ENCODE measurements around the gene STK25.
"Not testable (repeated sequence)": the region's sequence is repeated elsewhere in the genome, so short reads cannot be mapped to it uniquely, and the experiment has no call there.

Gene STK25

DNA sequence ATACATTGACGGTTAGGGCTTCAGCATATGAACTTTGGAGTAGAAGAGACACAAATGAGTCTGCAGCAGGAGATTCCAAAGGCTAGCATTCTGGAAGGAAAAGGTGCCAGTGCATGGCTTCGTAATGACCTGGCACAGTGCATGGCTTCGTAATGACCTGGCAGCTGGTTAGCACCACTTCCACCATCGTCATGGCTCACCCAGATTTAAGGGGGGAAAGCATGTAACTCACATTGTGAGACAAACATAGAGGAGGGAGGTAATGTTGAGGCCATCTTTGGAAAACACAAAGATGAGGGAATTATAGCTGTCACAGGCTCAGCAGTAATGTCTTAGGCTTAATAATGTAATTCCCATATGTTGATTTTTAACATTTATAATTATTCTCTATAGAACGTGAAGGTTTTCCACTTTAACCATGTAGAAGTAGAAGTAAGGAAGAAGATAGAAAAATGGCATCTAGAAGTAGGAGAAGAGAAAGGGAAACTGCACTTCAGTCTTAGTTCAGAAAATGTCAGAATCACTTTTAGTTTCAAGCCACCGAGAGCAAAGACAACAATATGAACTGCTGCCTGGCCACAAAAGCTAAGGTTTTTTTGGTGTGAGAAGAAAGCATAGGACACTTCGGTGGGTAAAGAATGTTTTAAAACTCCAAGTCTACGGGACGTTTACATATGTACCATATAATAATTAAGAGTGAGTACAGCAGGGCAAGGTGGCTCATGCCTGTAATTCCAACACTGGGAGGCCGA is 6.8 kb upstream of the STK25 start:
- no peak for DNase-seq
- in situ Hi-C loops (cut with HindIII; ENCODE audit: low pct_ligation_motif_present, low pct_unique_long_range_greater_than_20kb, low sequenced_read_pairs) = no loop called here

DNA sequence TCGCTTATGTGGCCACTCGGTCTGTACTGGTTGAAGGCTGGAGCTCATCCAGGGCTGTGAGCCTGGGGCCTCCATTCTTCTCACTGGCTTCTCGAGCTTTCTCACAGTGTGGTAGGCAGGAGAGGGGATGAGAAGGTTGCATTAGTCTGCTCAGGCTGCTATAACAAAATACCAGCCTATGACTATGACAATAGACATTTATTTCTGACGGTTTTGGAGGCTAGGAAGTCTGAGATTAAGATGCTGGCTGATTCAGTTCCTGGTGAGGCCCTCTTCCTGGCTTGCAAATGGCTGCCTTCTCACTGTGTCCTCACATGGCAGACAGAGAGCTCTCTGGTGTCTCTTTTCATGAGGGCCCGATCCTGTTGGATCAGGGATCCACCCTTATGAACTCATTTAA is 6.2 kb upstream of the STK25 start:
- DNase-seq = no peak
- in situ Hi-C loops (cut with HindIII; ENCODE audit: low pct_ligation_motif_present, low pct_unique_long_range_greater_than_20kb, low sequenced_read_pairs) = no loop called here

DNA sequence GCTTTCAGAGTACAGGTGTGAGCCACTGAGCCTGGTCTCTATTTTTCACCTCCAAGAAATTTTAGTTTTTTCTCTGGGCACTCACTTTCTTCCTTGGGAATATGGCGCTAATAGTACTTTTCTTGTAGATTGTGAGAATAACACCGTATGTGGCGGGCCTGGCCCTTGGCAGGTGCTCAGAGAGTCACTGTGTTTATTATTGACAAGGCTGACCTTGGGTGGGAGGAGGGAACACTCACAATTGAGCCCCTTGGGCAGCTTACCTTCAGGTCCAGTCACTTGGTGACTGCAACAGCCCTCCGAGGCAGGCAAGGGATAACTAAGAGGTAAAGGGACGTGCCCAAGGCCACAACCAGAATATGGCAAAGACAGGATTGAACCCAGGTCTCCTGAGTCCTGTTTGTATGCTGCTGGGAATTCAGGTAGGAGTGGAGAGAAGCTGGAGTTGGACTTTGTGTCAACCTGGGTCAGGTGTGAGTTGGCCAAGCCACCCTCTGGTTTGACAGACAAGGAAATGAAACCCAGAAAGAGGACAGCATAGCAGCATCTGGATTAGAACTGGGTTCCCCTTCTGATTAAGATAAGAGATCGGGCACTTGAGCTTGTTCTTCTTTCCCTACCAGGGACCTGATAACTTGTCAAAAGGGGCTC is 2.8 kb upstream of the STK25 start:
- DNase-seq = no peak

DNA sequence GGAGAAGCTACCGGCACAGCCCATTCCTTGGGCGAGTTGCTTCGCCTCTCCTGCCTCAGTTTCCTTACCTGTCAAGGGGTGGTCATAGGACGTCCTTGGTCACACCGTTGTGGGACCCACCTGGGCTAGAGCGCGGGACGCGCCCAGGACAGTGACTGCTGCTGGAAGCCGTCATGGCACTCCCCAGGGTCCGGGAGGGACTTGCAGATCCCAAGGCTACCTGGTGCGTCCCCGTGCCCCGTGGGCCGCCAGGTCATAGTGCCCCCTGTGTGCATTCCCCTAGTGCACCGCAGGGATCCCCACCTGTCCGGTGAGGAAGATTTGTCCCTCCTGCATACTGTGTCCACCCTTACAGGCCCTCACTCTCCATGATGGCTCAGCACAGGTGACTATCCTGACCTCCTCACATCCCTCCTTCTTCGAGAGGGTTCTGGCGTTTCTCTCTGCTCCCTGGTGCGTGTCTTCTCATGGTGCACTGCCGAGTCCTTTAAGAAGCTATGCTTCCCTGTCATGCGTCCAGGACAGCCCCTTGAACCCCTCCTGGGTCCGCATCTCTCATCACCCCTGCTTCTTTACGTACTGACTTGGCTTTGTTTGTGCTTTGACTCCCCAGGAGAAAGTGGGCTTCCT is 886 bp upstream of the STK25 start:
- in situ Hi-C loops (cut with HindIII; ENCODE audit: low pct_ligation_motif_present, low pct_unique_long_range_greater_than_20kb, low sequenced_read_pairs) = no loop called here
- DNase-seq = no peak

More for the DNA sequence above, 2.8 kb upstream of the STK25 start:
- in situ Hi-C loops (cut with HindIII; ENCODE audit: low pct_ligation_motif_present, low pct_unique_long_range_greater_than_20kb, low sequenced_read_pairs) = no loop called here

DNA sequence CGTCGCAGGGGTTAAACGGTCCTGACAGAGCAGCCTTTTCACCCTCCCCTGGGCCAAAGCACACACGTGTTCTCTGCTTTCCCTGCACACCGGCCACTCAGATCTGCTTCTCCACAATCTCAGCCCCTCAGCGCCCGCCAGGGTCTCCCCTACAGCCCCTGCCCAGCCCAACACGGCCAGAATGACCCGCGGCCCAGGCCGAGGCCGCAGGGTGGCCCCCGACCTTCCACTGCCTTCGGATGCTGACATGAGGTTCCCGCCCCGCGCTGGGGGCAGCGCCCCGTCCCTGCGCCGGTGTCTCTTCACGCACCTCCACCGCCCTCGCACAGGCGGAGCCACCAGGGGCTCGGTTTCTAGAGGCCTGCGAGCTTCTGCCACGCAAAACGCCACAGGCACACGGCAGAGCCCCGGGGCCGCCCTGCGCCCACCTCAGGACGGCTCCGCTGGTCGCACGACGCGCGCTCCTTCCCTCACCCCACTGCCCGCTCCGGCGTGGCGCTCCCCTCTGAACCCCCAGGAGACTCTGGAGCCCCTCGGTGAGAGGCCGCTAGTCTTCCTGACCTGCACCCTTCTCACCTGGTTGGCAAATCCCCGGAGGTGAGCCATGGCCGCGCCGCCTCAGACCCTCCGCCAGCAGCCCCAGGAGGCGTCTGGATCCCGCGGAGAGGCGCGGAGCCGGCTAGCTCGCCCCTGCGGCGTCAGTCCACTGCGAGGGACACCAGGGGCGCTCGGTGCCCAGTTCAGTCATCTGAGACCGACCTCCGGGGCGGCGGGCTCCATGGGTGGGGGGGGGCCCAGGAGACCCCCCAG is 749 bp downstream of the STK25 start:
- in situ Hi-C loops (cut with HindIII; ENCODE audit: low pct_ligation_motif_present, low pct_unique_long_range_greater_than_20kb, low sequenced_read_pairs) = no loop called here
- DNase-seq = peak; percentile 68

DNA sequence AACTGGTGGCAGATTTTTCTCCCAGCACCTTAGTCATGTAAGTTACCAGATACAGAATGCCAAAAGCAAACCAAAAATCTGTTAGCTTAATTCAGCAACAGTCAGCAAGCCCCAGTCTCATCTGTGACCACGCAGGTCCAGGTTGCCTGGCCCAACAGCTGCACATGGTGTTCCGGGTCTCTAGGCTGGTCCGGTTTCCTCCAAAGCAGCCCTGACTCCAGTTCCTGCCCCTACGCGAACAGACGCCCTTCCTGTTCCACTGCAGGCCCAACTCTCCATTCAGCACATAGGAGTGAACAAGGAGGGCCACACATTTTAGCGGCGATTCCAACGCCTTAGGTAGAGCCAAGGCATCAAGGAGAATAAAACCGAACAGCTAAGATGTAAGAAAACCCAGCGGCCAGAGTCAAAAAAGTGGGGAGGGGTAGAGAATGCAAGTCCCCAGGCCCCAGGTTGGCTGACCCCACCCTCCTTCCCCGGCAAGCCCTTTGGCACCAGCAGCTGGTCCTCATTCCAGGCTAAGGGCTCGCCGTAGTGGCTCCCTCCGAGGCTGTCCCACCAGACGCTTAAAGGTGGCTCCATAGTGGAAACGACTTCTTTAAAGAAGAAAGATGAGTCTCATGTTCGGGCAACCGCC is 1.5 kb downstream of the STK25 start:
- DNase-seq = no peak
- in situ Hi-C loops (cut with HindIII; ENCODE audit: low pct_ligation_motif_present, low pct_unique_long_range_greater_than_20kb, low sequenced_read_pairs) = no loop called here

DNA sequence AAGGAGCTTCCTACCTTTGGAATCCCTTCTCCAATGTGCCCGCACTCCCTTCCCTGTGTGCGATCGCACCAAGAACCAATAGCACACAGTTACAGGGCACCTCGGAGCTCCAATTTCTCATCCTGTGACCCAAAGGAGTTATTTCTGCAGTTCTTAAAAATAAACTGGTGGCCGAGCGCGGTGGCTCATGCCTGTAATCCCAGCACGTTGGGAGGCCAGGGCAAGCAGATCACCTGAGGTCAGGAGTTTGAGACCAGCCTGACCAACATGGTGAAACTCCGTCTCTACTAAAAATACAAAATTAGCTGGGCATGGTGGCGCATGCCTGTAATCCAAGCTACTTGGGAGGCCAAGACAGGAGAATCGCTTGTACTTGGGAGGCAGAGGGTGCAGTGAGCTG is 2.1 kb downstream of the STK25 start:
- in situ Hi-C loops (cut with HindIII; ENCODE audit: low pct_ligation_motif_present, low pct_unique_long_range_greater_than_20kb, low sequenced_read_pairs); DNase-seq: not testable (repeated sequence)

DNA sequence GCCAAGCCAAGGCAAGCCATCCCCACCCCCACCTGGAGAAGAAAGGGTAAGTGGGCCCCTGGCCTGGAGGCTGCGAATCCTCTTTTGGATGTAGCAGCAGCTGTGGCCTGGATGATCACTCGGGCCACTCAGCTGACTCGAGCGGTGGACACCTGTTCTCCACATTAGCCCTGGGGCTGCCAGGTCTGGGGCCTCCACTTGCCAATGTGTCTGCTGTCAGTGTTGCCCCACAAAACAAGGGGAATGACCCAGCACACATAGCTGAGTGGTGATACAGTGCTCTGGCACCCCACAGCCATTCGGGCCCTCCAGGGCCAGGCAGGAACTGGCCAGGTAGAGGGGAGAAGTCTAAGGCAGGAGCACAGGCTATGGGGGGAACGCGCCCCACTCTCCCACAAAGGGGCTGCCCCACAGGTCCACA is 2.6 kb downstream of the STK25 start:
- DNase-seq = no peak
- in situ Hi-C loops (cut with HindIII; ENCODE audit: low pct_ligation_motif_present, low pct_unique_long_range_greater_than_20kb, low sequenced_read_pairs) = no loop called here

DNA sequence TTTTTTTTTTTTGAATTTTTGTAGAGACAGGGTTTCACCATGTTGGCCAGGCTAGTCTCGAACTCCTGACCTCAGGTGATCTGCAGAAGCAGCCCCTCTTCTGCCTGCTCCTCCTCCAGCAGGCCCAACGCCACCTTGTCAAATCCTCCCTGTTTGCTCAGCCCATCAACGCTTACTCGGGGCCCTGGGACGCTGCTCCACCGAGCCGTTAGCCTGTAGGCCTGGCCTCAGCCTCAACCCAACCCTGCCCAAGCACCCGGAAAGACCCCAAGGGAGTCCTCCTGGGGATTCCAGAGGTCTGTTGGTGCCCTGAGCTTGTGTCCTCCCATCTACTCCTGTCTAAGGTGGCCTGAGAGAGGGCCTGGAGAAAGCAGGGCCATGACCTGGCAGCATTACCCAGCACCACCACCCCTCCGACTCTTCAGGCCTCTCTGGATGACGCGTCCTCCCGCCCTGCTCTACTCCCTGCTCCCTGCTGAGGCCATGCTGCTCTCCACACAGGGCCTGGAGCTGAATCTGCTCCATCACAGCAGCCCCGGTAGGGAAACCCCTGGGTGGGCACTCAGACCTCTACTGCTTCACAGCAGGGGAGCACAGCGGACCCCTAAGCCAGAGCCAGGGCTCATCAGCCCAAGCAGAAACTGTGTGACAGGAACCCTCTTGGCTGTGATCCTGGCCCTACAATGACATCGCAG is 3.2 kb downstream of the STK25 start:
- DNase-seq = no peak
- in situ Hi-C loops (cut with HindIII; ENCODE audit: low pct_ligation_motif_present, low pct_unique_long_range_greater_than_20kb, low sequenced_read_pairs) = no loop called here

DNA sequence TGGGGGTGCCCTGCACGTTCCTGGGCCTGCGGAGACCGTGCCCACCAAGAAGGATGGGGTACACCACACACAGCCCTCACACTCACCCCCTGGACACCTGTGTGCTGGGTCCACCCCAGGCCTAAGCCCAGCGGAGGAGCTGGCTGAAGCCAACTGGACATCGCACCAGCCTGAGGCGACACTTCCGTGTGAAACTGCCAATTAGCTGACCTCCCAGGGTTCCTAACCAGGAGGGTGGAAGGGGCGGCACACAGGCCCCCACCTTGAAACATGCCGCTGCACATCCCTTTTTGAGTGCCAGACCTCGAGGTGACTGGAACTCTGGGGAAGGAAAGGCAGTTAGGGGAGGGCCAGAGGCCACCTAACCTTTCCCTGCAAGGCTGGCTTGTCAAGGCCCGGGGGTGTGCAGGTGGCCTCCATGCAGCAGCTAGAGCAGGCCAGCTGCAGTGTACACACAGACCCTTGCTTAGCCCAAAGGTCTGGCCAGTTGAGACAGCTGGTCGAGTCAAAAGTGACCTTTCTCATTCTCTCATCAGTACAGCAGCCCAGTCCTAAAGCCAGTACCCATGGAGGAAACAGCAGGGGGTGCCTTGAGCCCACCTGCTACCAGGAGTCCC is 4.5 kb downstream of the STK25 start:
- no peak for DNase-seq
- in situ Hi-C loops (cut with HindIII; ENCODE audit: low pct_ligation_motif_present, low pct_unique_long_range_greater_than_20kb, low sequenced_read_pairs) = no loop called here

DNA sequence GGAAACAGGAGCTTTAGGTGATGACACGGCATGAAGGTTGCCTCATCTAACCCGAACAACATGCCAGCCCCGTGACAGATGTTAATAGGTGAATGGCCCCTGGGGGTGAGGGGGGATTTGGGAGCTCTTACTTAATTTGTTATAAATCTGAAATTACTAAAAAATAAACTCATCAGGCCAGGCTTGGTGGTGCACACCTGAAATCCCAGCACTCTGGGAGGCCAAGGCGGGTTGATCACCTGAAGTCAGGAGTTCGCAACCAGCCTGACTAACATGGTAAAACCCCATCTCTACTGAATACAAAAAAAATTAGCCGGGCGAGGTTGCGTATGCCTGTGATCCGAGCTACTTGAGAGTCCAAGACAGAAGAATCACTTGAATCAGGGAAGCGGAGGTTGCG is 6.1 kb downstream of the STK25 start:
- no peak for DNase-seq
- in situ Hi-C loops (cut with HindIII; ENCODE audit: low pct_ligation_motif_present, low pct_unique_long_range_greater_than_20kb, low sequenced_read_pairs) = no loop called here

DNA sequence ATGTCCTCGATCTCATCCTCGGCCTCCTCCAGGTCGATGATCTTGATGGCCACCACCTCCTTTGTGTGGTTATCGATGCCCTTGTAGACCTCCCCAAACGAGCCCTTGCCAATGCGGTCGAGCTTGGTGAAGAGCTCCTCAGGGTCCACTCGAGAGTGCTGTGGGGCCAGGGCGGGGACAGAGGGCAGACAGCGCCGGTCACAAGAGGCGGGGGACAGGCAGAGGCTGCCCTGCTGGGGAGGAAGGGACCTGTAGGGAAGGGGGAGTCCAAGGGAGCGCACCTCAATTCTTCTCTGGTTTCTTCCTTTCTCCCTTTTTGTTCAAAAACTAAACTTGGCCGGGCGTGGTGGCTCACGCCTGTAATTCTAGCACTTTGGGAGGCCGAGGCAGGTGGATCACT is 6.8 kb downstream of the STK25 start:
- DNase-seq = no peak
- in situ Hi-C loops (cut with HindIII; ENCODE audit: low pct_ligation_motif_present, low pct_unique_long_range_greater_than_20kb, low sequenced_read_pairs) = no loop called here

DNA sequence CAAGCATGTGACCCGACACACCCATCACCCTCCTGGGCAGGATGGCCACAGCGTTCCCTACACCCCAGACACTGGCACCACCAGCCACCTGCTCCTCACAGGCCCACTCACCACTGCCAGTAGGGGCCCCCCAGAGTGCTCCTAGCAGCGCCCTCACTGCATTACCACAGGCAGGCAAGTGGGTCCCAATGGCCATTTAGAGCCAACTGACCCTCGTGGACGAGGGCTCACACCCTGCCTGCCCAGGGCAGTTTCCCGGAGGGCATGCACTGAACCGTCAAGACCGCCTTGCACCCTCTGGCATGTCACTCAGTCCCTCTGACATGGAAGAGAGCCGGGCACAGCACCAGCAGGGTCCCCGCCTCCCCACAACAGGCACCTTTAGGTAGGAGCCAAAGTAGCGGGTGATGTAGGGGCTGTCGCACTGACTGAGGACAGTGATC is 7.3 kb downstream of the STK25 start:
- no peak for DNase-seq
- in situ Hi-C loops (cut with HindIII; ENCODE audit: low pct_ligation_motif_present, low pct_unique_long_range_greater_than_20kb, low sequenced_read_pairs) = no loop called here

DNA sequence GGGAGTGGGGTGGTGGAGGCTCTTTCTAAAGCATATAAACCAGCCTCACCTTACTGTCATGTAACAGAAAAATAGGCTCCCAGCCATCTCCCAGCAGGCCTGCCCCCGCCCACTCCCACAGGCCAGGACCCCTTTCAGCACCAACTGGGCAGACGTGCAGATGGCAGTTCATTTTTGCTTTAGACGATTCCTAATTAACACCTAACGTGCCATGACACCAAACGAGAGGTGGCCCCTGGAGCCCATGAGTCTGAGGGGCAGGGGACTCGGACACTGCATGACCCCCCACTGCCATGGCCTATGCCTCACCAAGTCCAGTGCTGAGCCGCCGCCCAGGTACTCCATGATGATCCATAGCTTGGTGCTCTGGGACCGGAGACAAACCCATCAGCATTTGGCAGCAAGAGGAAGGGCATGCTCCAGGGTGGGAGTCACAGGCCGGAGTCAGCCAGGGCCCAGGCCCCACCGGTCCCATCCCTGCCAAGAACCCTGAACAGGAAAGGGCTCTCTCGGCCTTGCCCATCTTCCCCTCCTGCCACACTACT is 7.9 kb downstream of the STK25 start:
- in situ Hi-C loops (cut with HindIII; ENCODE audit: low pct_ligation_motif_present, low pct_unique_long_range_greater_than_20kb, low sequenced_read_pairs) = no loop called here
- DNase-seq = no peak

DNA sequence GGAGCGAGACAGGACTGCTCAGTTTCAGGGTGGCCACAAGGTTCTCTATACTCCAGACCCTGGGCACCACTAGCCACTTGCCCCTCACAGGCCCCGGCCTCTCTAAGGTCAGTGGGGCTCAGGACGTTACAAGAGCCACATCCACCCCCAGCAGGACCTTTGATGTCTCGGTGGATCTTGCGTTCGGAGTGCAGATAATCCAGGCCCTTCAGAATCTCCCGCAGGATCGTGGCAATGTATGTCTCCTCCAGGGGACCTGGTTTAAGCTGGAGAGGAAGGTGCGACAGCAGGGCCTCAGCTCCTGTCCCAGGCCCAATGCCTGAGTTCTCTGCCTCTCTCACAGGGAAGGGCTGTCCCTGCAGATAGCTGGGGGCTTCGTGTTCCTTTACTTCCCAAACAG is 8.4 kb downstream of the STK25 start:
- in situ Hi-C loops (cut with HindIII; ENCODE audit: low pct_ligation_motif_present, low pct_unique_long_range_greater_than_20kb, low sequenced_read_pairs) = no loop called here
- DNase-seq = no peak

DNA sequence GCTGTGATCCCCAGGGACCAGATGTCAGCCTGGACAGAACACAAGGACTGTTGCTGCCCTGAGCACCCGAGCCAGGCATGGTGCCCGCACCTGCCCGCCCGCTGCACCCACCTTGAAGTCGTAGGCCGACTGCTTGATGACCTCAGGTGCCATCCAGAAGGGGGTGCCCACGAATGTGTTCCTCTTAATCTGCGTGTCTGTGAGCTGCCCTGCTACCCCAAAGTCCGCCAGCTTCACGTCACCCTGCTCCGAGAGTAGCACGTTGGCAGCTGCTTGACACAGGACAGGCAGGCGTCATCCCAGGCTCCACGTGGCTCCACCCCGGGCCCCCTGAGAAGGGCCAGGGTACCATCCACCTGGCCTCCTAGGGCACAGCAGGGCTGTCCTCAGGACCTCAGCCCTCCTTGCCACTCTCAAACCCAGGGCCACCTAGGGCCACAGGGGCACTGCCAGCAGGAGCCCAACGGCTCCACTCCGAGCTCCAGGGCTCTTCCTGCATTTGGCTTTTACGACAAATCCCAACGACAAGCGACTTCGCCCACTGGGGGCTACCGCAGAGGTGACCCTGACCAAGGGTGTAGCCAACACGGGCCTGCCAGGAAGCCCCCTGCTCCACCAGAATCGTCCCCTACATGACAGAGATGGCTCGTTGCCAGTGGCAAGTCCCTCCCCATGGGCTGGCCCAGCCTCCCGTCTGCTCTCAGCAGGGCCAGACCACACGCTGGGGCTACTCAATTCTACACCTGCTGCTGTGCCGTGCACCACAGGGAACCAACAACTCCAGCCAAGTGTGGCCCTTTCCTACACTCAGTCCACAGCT is 9.0 kb downstream of the STK25 start:
- DNase-seq = no peak
- in situ Hi-C loops (cut with HindIII; ENCODE audit: low pct_ligation_motif_present, low pct_unique_long_range_greater_than_20kb, low sequenced_read_pairs) = no loop called here

All from ACHN (cell line).